HepG2 (cell line): Measurements from ENCODE around the gene ZER1. TPM values are rescaled to one million over a fixed set of nuclear protein-coding genes. Genes with fewer than 3 reads are reported as not detected.

Source experiments
- ATAC-seq: fragments of 200-7000 bp; cut with Tn5 transposase; 3 replicates; pipeline ENCODE4 v1.9.1; 2020; ENCODE audit warnings: mild to moderate bottlenecking, moderate library complexity
- BruUV-seq: library from RNA; stranded (reverse); fragments of 400-500 nt; replicated peaks from 2 replicates; lab custom pipeline; 2021; lab: Mats Ljungman, UMichigan
- CTCF ChIA-PET: fragments of 300-600 bp; formaldehyde crosslinking; extraction: SDS; loops from one replicate; lab custom pipeline; 2021; ENCODE audit warnings: low total read pairs, inconsistent platforms, low intra/inter-chr PET ratio; lab: Yijun Ruan, JAX
- POLR2A ChIA-PET: fragments of 350-600 bp; sonication (Branson Sonifier 250); formaldehyde crosslinking; loops from one replicate; lab custom pipeline; 2020; ENCODE audit warnings: antibody characterized with exemption, inconsistent platforms; lab: Yijun Ruan, JAX
- DNase-seq: peaks from one replicate; pipeline ENCODE4 v3.0.0-alpha.2; 2015; ENCODE audit warnings: low spot score
- FAIRE-seq: peaks from 3 replicates; lab custom pipeline; 2011; peaks lifted over from hg19 to GRCh38; lab: Jason Lieb, UNC
- H2AFZ ChIP-seq: one replicate; pipeline ENCODE4 v1.6.1; 2011; ENCODE audit warnings: low read length, inconsistent platforms
- H3K27ac ChIP-seq: fragments of 300-600 bp; 3 replicates; pipeline ENCODE4 v1.8.0; 2011; ENCODE audit warnings: mixed run types, mild to moderate bottlenecking, mixed read lengths, low read length, inconsistent platforms; ENCODE audit not compliant: insufficient read depth; ENCODE audit errors: extremely low read length
- H3K27me3 ChIP-seq, 2 experiments: fragments of 200-600 bp in 1 of 2; 2 replicates in 1 of 2; 3 replicates in 1 of 2; pipeline versions ENCODE4 v1.6.0 to v1.8.0; 2011; ENCODE audit warnings: low read length in 2 of 2, mild to moderate bottlenecking in 2 of 2, moderate library complexity in 2 of 2, inconsistent platforms in 1 of 2; ENCODE audit not compliant: insufficient read depth in 2 of 2, control insufficient read depth in 1 of 2
- H3K36me3 ChIP-seq, 2 experiments: fragments of 200-600 bp in 1 of 2; replicated peaks in 1 of 2; 2 replicates in 1 of 2; 3 replicates in 1 of 2; pipeline versions ENCODE4 v1.5.1 to v1.8.0; 2011; ENCODE audit warnings: low read length in 2 of 2, inconsistent platforms in 1 of 2; ENCODE audit not compliant: insufficient read depth in 2 of 2, control insufficient read depth in 1 of 2
- H3K4me1 ChIP-seq: 2 replicates; pipeline ENCODE4 v1.5.1; 2012; ENCODE audit warnings: low read length, inconsistent platforms; ENCODE audit not compliant: insufficient read depth
- H3K4me2 ChIP-seq: 2 replicates; pipeline ENCODE4 v1.6.0; 2011; ENCODE audit warnings: low read depth, low read length, inconsistent platforms
- H3K4me3 ChIP-seq, 3 experiments: fragments of 200-600 bp in 1 of 3; sonication (generic), shearing (Covaris generic) in 1 of 3; replicated peaks in 1 of 3; 2 replicates each; pipeline ENCODE4 v1.5.1; 2011 to 2016; ENCODE audit warnings: low read length in 3 of 3, inconsistent platforms in 2 of 3, low read depth in 2 of 3, mild to moderate bottlenecking in 2 of 3, control low read depth in 1 of 3, mixed read lengths in 1 of 3; ENCODE audit not compliant: insufficient read depth in 1 of 3
- H3K79me2 ChIP-seq: one replicate; pipeline ENCODE4 v1.6.1; 2011; ENCODE audit warnings: low read length, inconsistent platforms; ENCODE audit not compliant: insufficient read depth
- H3K9ac ChIP-seq: 2 replicates; pipeline ENCODE4 v1.6.0; 2011; ENCODE audit warnings: mild to moderate bottlenecking, low read depth, low read length, inconsistent platforms; ENCODE audit not compliant: insufficient read depth
- H3K9me3 ChIP-seq: 2 replicates; pipeline ENCODE4 v1.5.1; 2012; ENCODE audit warnings: mild to moderate bottlenecking, low read length
- H4K20me1 ChIP-seq: 2 replicates; pipeline ENCODE4 v1.6.0; 2011; ENCODE audit warnings: inconsistent platforms, mild to moderate bottlenecking, low read length, moderate library complexity; ENCODE audit not compliant: insufficient read depth
- AGO2 ChIP-seq: fragments of 200-400 bp; formaldehyde crosslinking; optimal IDR thresholded peaks from 2 replicates; pipeline ENCODE3; 2017; ENCODE audit warnings: mild to moderate bottlenecking, low read depth, low read length, moderate library complexity
- MTA1 ChIP-seq: sonication (generic); formaldehyde crosslinking; IDR thresholded peaks from 2 replicates; pipeline ENCODE4 v1.4.0; 2020; ENCODE audit warnings: missing genetic modification reagents, mild to moderate bottlenecking, borderline replicate concordance
- MYPOP ChIP-seq: sonication (generic); formaldehyde crosslinking; IDR thresholded peaks from 2 replicates; pipeline ENCODE4 v1.8.1; 2023; ENCODE audit warnings: mild to moderate bottlenecking, moderate library complexity, missing genetic modification reagents
- RBFOX2 ChIP-seq: fragments of 200-400 bp; formaldehyde crosslinking; IDR thresholded peaks from 2 replicates; pipeline ENCODE4 v1.6.1; 2017; ENCODE audit warnings: low read depth, mild to moderate bottlenecking, low read length
- SALL2 ChIP-seq: sonication (generic); formaldehyde crosslinking; IDR thresholded peaks from 2 replicates; pipeline ENCODE4 v1.8.1; 2023; ENCODE audit warnings: mild to moderate bottlenecking, missing genetic modification reagents, inconsistent platforms
- ZSCAN22 ChIP-seq: sonication (generic); formaldehyde crosslinking; IDR thresholded peaks from 2 replicates; pipeline ENCODE4 v1.4.0; 2020; ENCODE audit warnings: mild to moderate bottlenecking, missing genetic modification reagents
- WGBS: methylation state at CpG from one replicate; pipeline ENCODE4 v1.1.6; 2017; ENCODE audit warnings: low lambda C conversion rate; 5-methylcytosine and 5-hydroxymethylcytosine counted together
- in situ Hi-C: cut with HindIII; loops from 2 replicates; pipeline ENCODE4 v1.10.0; 2017; ENCODE audit warnings: low pct_unique_long_range_greater_than_20kb; ENCODE audit not compliant: extremely low pct_ligation_motif_present
- intact Hi-C: fragments of 100-400 bp; cut with micrococcal nuclease; formaldehyde crosslinking; loops from one replicate; pipeline ENCODE4 v1.10.0; 2022; ENCODE audit not compliant: unreplicated experiment
- polyA plus RNA-seq, 8 experiments: library from polyadenylated mRNA; depleted of rRNA in 3 of 8; stranded (reverse) in 7 of 8; unstranded in 1 of 8; fragments of >200 nt; fragmentation: Illumina TruSeq in 4 of 8; extraction: Trizol in 4 of 8; gene quantifications; 2 replicates each; pipeline versions ENCODE4 v1.2.1 to v1.2.3, GENCODE V29; 2011 to 2016; ENCODE audit warnings: low read depth in 4 of 8, missing spikeins in 1 of 8, mixed read lengths in 1 of 8; ENCODE audit not compliant: insufficient read depth in 1 of 8
- total RNA-seq, 5 experiments: library from RNA; depleted of rRNA; stranded (reverse); fragments of >200 nt; fragmentation: Illumina TruSeq; extraction: Trizol; gene quantifications; 2 replicates each; pipeline ENCODE4 v1.2.3, GENCODE V29; 2016; ENCODE audit warnings: low read depth in 1 of 5

ZER1 gene
- total and polyA plus RNA-seq, 2 of the 13 experiments (the other 11 are each of a cell fraction or from before 2014, with no cell fraction given): 7.7 to 40.0 TPM

GRCh38 chr9:128706671-128707381 lies 64.9 kb downstream of the ZER1 start:
- WGBS: 93% methylated on average over 11 of the region's 23 CpGs
- Histone ChIP-seq H3K4me1 (peaks cover 9% of the 10 kb centered on the region), H3K27me3 (no peaks in the 10 kb centered on the region), H2AFZ (no peak overlapping the region), H3K27ac (no peak overlapping the region), H3K4me2 (no peak overlapping the region), H3K79me2 (peaks cover 8% of the 10 kb centered on the region), H3K9ac (no peak overlapping the region), H4K20me1 (no peaks in the 10 kb centered on the region), H3K36me3 (peaks cover 4 to 12% of the 10 kb centered on the region in 2 experiments; a peak in 4 of 5 replicates), H3K9me3 (no peaks in the 10 kb centered on the region), H3K4me3 (no peak overlapping the region)
- ATAC-seq: no peak
- no peak for TF ChIP-seq MYPOP (CRISPR knock-in tag)
- TF ChIP-seq AGO2: peak; percentile 20
- 0 out of 2 replicates have a peak, but pooled peaks have one; percentile 29 for TF ChIP-seq RBFOX2
- TF ChIP-seq MTA1: no peak
- intact Hi-C loops: no loop called here
- DNase-seq: no peak
- FAIRE-seq: no peak
- BruUV-seq: no TSS peak
- ChIA-PET POLR2A (interaction anchor here (1.0 kb wide), 1 partner anchor 17 kb away, joined by 3 read pairs; the partner anchor contains the start of gene ZDHHC12), CTCF (no interaction called here)
- in situ Hi-C loops: no loop called here

GRCh38 chr9:128706045-128706444 lies 65.7 kb downstream of the ZER1 start:
- Histone ChIP-seq H3K36me3 (peaks cover 4 to 12% of the 10 kb centered on the region in 2 experiments; a peak in 4 of 5 replicates), H4K20me1 (no peaks in the 10 kb centered on the region), H3K79me2 (peaks cover 8% of the 10 kb centered on the region), H3K4me1 (peaks cover 9% of the 10 kb centered on the region)
- TF ChIP-seq ZSCAN22 (CRISPR knock-in tag) (peak; percentile 92), SALL2 (CRISPR knock-in tag) (no peak)
- TF ChIP-seq, all 625 proteins: peak for 1
- H3K9me3 ChIP-seq: no peaks in the 10 kb centered on the region
- H3K4me2 ChIP-seq: no peak overlapping the region
- ChIA-PET POLR2A (no interaction called here), CTCF (no interaction called here)
- ATAC-seq (no peak), DNase-seq (no peak), FAIRE-seq (no peak)
- intact Hi-C loops: no loop called here
- in situ Hi-C loops: no loop called here
- H3K27me3 ChIP-seq: no peaks in the 10 kb centered on the region
- H3K27ac ChIP-seq: no peak overlapping the region
- no peak overlapping the region for H3K4me3 ChIP-seq
- H3K9ac ChIP-seq: no peak overlapping the region
- BruUV-seq: no TSS peak
- WGBS: 100% methylated on average over 1 of the region's 1 CpG
- H2AFZ ChIP-seq: no peak overlapping the region
